NCI-H146 (cell line): ENCODE data around the gene HTT.

Experiments used
- DNase-seq: peaks from one replicate; lab custom pipeline; 2025; lab: John Stamatoyannopoulos, UW

HTT gene

GRCh38 chr4:3235581-3235980 is 161.1 kb downstream of the HTT start:
- no peak for DNase-seq

GRCh38 chr4:3236326-3236878 is 161.9 kb downstream of the HTT start:
- DNase-seq: no peak

GRCh38 chr4:3237266-3237665 is 162.8 kb downstream of the HTT start:
- no peak for DNase-seq

- DNase-seq: no peak
These were observed 163.5 kb downstream of the HTT start for GRCh38 chr4:3237712-3238560.

GRCh38 chr4:3238721-3239120 is 164.2 kb downstream of the HTT start:
- peak; percentile 40 for DNase-seq

GRCh38 chr4:3239303-3239702 is 164.8 kb downstream of the HTT start:
- DNase-seq: no peak

GRCh38 chr4:3239998-3240920 is 165.8 kb downstream of the HTT start:
- peak; percentile 99 for DNase-seq

GRCh38 chr4:3240936-3241522 is 166.5 kb downstream of the HTT start:
- DNase-seq: peak; percentile 91

- DNase-seq: no peak
These were observed 167.5 kb downstream of the HTT start for GRCh38 chr4:3241898-3242524.

GRCh38 chr4:3243136-3243780 is 168.8 kb downstream of the HTT start:
- no peak for DNase-seq

GRCh38 chr4:3244002-3244401 is 169.5 kb downstream of the HTT start:
- DNase-seq: no peak

- no peak for DNase-seq
These were observed 170.3 kb downstream of the HTT start for GRCh38 chr4:3244747-3245146.

- no peak for DNase-seq
These were observed 171.2 kb downstream of the HTT start for GRCh38 chr4:3245676-3246075.

- no peak for DNase-seq
These were observed 172.2 kb downstream of the HTT start for GRCh38 chr4:3246458-3247398.

GRCh38 chr4:3247399-3248177 is 173.1 kb downstream of the HTT start:
- DNase-seq: no peak

- no peak for DNase-seq
These were observed 173.6 kb downstream of the HTT start for GRCh38 chr4:3248178-3248480.

GRCh38 chr4:3248811-3249661 is 174.6 kb downstream of the HTT start, which contains the start of gene MSANTD1:
Gene MSANTD1, plus strand, starts transcription at chr4:3249159. Its CDS starts 64 bp downstream, at chr4:3249223.
- no peak for DNase-seq

GRCh38 chr4:3249711-3250437 is 175.4 kb downstream of the HTT start:
- no peak for DNase-seq
